ENCODE results near the gene PELI2. TPM values are rescaled to one million over a fixed set of nuclear protein-coding genes. Genes with fewer than 3 reads are reported as not detected.

PELI2 gene
- total RNA-seq, 1 donor, result 14.1 TPM

GRCh38 chr14:56342494-56342942 is 224.3 kb downstream of the PELI2 start:
- no peak overlapping the region for H2AFZ ChIP-seq (ENCODE audit: low read length)
- H3K4me2 ChIP-seq (ENCODE audit: insufficient read depth, low read length), result peak overlapping the region; percentile 62
- no peaks in the 10 kb centered on the region for H3K9me3 ChIP-seq (ENCODE audit: low read depth, low read length)
- H4K20me1 ChIP-seq (ENCODE audit: insufficient read depth, low read length), result no peaks in the 10 kb centered on the region
- H3K4me1 ChIP-seq (ENCODE audit: insufficient read depth, low read length), result peaks cover 25% of the 10 kb centered on the region
- DNase-seq (ENCODE audit: insufficient read length, low spot score, missing footprints), result peak; percentile 62
- peak overlapping the region; percentile 85 for H3K27ac ChIP-seq (ENCODE audit: low read depth, low read length)
- H3K4me3 ChIP-seq (ENCODE audit: insufficient read depth, low read length), result no peak overlapping the region
- no peaks in the 10 kb centered on the region for H3K27me3 ChIP-seq (ENCODE audit: insufficient read depth, low read length)
- no peak for TF ChIP-seq CTCF (IDR thresholded peaks at IDR 0.05; ENCODE audit: extremely low read depth, low read depth, low read length)
- no peaks in the 10 kb centered on the region for H3K79me2 ChIP-seq (ENCODE audit: insufficient read depth, low read length)
- no peaks in the 10 kb centered on the region for H3K36me3 ChIP-seq (ENCODE audit: insufficient read depth, low read length)

GRCh38 chr14:56349960-56350359 is 231.7 kb downstream of the PELI2 start:
- no peak for DNase-seq (ENCODE audit: insufficient read length, low spot score, missing footprints)
- Histone ChIP-seq H3K9me3 (ENCODE audit: low read depth, low read length) (no peaks in the 10 kb centered on the region), H3K79me2 (ENCODE audit: insufficient read depth, low read length) (no peaks in the 10 kb centered on the region), H4K20me1 (ENCODE audit: insufficient read depth, low read length) (no peaks in the 10 kb centered on the region), H3K27me3 (ENCODE audit: insufficient read depth, low read length) (no peaks in the 10 kb centered on the region), H3K27ac (ENCODE audit: low read depth, low read length) (no peak overlapping the region), H3K4me2 (ENCODE audit: insufficient read depth, low read length) (no peak overlapping the region), H3K4me1 (ENCODE audit: insufficient read depth, low read length) (peaks cover 4% of the 10 kb centered on the region), H2AFZ (ENCODE audit: low read length) (no peak overlapping the region), H3K36me3 (ENCODE audit: insufficient read depth, low read length) (no peaks in the 10 kb centered on the region), H3K4me3 (ENCODE audit: insufficient read depth, low read length) (no peak overlapping the region)
- TF ChIP-seq CTCF (IDR thresholded peaks at IDR 0.05; ENCODE audit: extremely low read depth, low read depth, low read length), result no peak

Measured in osteoblast (primary cell).